GM18519 (cell line): Measurements from ENCODE around the gene ZNF467.

Experiments used
- ATAC-seq: cut with Tn5 transposase; IDR thresholded peaks from one replicate; pipeline ENCODE4 v1.9.1; 2021; ENCODE audit warnings: mild to moderate bottlenecking, moderate library complexity; ENCODE audit not compliant: unreplicated experiment, low FRiP score

ZNF467 gene

GRCh38 chr7:149808311-149808710, 34.9 kb upstream of the ZNF467 start:
- no peak for ATAC-seq

GRCh38 chr7:149806726-149807125, 33.3 kb upstream of the ZNF467 start:
- ATAC-seq, result no peak

- no peak for ATAC-seq
Measured at GRCh38 chr7:149804106-149804505, 30.7 kb upstream of the ZNF467 start.

- no peak for ATAC-seq
Measured at GRCh38 chr7:149803551-149804074, 30.2 kb upstream of the ZNF467 start.

- no peak for ATAC-seq
Measured at GRCh38 chr7:149802966-149803365, 29.6 kb upstream of the ZNF467 start.

GRCh38 chr7:149801816-149802215, 28.4 kb upstream of the ZNF467 start:
- no peak for ATAC-seq

- ATAC-seq, result no peak
Measured at GRCh38 chr7:149801002-149801566, 27.7 kb upstream of the ZNF467 start.

GRCh38 chr7:149800169-149800555, 26.8 kb upstream of the ZNF467 start:
- no peak for ATAC-seq

- no peak for ATAC-seq
Measured at GRCh38 chr7:149799397-149800168, 26.2 kb upstream of the ZNF467 start.

- no peak for ATAC-seq
Measured at GRCh38 chr7:149797771-149798170, 24.4 kb upstream of the ZNF467 start.

- no peak for ATAC-seq
Measured at GRCh38 chr7:149796287-149796860, 23.0 kb upstream of the ZNF467 start.

- no peak for ATAC-seq
Measured at GRCh38 chr7:149795126-149795525, 21.7 kb upstream of the ZNF467 start.

GRCh38 chr7:149794661-149795060, 21.3 kb upstream of the ZNF467 start:
- ATAC-seq, result no peak

- ATAC-seq, result no peak
Measured at GRCh38 chr7:149793261-149793660, 19.9 kb upstream of the ZNF467 start.

GRCh38 chr7:149792220-149792595, 18.8 kb upstream of the ZNF467 start:
- no peak for ATAC-seq

- no peak for ATAC-seq
Measured at GRCh38 chr7:149791411-149792219, 18.2 kb upstream of the ZNF467 start.

- no peak for ATAC-seq
Measured at GRCh38 chr7:149790754-149791360, 17.5 kb upstream of the ZNF467 start.

- no peak for ATAC-seq
Measured at GRCh38 chr7:149790146-149790548, 16.8 kb upstream of the ZNF467 start.

GRCh38 chr7:149789101-149789500, 15.7 kb upstream of the ZNF467 start:
- ATAC-seq, result no peak

GRCh38 chr7:149788300-149788851, 15.0 kb upstream of the ZNF467 start:
- ATAC-seq, result no peak
